Measurements from ENCODE around the gene TUBD1.

DNA sequence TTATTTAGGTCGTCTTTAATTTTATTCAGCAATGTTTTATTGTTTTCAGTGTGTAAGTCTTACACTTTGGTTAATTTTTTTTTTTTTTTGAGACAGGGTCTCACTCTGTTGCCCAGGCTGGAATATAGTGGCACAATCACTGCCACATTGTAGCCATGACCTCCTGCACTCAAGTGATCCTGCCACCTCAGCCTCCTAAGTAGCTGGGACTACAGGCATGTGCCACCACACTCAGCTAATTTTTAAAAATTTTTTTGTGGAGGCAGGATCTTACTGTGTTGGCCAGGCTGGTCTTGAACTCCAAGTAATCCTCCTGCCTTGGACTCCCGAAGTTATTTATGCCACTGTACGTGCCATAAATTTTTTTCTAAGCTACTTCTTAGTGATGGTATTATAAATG is 14.7 kb upstream of the TUBD1 start:
- TF ChIP-seq, protein P1, sequence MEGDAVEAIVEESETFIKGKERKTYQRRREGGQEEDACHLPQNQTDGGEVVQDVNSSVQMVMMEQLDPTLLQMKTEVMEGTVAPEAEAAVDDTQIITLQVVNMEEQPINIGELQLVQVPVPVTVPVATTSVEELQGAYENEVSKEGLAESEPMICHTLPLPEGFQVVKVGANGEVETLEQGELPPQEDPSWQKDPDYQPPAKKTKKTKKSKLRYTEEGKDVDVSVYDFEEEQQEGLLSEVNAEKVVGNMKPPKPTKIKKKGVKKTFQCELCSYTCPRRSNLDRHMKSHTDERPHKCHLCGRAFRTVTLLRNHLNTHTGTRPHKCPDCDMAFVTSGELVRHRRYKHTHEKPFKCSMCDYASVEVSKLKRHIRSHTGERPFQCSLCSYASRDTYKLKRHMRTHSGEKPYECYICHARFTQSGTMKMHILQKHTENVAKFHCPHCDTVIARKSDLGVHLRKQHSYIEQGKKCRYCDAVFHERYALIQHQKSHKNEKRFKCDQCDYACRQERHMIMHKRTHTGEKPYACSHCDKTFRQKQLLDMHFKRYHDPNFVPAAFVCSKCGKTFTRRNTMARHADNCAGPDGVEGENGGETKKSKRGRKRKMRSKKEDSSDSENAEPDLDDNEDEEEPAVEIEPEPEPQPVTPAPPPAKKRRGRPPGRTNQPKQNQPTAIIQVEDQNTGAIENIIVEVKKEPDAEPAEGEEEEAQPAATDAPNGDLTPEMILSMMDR (IDR thresholded peaks at IDR 0.05) = no peak
- TF ChIP-seq EP300 (IDR thresholded peaks at IDR 0.05) = no peak

All from gastroesophageal sphincter (tissue), 3 donors.